Stimulated activated CD4-positive, alpha-beta T cell treated with anti-CD3 and anti-CD28 coated beads, Interleukin-15, amount 100 ng/mL, for 48 hours (primary cell): ENCODE measurements around the gene EXOC3L4.

ENCODE experiments used
- DNase-seq, 2 donors: peaks; one replicate each; pipeline ENCODE4 v3.0.0-alpha.2; 2020; ENCODE audit warnings: low read depth in 2 of 2

Gene EXOC3L4

DNA sequence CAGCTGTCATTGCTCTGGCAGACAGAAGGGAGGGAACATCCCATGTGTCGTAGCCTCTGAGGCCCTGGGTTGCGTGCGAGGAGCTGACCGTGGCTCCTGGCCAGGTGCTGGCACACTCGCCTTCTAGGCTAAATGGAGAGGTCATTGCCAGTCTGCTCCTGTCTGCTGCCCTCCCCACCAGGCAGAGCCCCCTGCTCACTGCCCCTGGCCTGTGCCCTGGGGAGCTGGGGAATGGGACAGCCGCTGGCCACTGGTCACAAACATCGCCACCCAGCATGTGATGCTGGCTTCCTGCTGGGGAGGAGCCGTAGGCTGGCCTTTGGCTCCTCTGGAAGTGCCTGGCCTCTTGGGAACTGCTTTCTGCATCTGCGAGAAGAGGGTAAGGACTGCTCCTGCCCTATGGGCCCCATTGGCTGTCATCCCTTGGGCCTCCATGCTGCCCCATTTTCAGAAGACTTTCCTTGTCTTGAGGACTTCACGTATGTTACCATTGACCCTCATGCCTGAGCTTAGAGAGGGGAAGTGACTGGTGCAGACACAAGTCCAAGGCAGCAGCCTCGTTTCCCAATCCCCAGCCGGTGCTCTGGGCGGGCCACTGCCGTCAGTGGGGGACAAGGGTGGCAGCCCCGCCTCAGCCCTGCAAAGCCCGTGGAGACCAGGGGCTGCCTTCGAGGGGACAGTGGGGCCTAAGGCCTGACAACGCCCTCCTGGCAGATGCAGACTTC is 26.8 kb downstream of the EXOC3L4 start:
- no peak for DNase-seq

DNA sequence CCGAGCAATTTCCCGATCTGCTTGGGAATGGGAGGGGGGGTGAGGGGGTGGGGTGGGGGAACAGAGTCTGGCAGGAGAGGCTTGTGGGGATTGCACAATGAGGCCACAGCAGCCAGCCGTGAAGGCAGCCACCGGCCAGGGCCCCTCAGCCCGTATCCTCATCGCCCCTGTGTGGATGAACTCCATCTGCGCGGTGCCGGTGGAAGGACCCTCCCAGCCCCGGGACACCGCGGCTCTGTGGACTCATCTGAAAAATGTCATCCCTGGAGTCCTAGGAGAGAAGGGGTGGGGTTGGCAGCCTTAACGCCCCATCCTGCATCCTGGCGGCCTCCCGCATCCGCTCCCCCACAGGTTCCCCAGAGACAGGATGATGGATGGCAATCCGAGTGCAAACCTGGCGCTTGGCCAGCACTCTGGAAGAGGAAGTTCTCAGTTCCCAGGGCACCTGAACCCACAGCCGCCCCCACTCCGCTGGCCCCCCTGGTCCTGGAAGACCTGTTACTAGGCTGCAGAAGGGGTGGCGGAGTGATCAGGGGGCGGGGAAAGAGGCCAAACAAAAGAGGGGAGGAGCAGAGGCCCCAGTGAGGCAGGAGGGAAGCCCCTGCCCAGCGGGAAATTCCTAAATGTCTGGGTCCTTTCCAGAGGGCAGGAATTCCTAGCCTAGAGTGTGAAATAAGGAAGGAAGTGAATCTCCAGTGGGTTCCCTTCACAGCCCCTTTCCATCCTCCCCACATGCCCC is 27.5 kb downstream of the EXOC3L4 start:
- no peak for DNase-seq

DNA sequence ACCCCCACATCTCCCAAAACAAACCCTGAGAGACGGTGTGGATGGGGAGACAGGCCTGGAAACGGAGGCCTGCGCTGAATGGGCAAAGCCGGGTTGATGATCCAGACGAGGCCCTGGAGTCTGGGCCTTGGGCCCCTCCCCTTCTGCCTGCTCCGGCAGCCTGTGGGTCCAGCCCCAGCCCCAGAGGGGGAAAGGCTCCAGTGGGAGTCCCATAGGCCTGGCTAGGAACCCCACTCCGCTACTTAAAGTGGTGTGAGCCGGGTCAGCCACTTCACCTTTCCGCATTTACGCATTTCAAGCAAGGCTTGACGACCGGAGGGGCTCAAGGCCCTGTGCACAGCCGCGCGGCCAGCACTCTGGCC is 28.0 kb downstream of the EXOC3L4 start:
- no peak for DNase-seq

DNA sequence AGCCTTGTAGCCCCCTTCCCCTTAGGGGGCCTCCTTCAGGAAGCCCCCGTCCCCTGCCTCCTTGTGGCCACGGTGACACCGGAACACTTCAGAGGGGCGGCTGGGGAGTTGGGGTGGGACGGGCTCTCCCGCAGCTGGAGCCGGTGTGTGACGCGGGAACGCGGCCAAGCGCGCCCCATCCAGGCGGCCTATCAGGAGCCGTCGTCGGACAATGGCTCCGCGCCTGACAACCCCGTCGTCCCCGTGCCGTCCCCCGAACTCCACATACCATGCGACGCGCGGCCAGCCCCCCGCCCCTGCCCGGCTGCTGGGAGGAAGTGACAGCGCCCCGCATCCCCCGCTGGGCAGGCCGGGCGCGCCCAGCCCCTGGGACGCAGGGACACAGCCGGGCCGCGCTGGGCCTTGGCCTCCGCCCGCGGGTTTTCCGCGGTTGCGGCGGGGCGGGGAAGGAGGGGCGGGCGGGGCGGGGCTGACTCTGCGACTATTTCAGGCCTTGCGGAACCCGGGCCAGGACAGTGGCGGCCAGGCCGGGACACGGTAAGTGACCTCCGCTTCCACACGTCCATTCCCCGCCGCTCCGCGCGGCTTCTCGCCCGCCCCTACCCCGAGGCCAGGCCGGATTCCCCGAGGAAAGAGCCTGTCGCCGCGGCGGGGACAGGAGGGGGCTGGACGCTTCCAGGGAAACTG is 28.6 kb downstream of the EXOC3L4 start, which contains the start of gene TNFAIP2:
TNFAIP2 (plus strand) TSS at position 515 of the 687 bp plus-strand sequence. CDS start 2,997 bp downstream, outside the sequence.
- DNase-seq: no peak

DNA sequence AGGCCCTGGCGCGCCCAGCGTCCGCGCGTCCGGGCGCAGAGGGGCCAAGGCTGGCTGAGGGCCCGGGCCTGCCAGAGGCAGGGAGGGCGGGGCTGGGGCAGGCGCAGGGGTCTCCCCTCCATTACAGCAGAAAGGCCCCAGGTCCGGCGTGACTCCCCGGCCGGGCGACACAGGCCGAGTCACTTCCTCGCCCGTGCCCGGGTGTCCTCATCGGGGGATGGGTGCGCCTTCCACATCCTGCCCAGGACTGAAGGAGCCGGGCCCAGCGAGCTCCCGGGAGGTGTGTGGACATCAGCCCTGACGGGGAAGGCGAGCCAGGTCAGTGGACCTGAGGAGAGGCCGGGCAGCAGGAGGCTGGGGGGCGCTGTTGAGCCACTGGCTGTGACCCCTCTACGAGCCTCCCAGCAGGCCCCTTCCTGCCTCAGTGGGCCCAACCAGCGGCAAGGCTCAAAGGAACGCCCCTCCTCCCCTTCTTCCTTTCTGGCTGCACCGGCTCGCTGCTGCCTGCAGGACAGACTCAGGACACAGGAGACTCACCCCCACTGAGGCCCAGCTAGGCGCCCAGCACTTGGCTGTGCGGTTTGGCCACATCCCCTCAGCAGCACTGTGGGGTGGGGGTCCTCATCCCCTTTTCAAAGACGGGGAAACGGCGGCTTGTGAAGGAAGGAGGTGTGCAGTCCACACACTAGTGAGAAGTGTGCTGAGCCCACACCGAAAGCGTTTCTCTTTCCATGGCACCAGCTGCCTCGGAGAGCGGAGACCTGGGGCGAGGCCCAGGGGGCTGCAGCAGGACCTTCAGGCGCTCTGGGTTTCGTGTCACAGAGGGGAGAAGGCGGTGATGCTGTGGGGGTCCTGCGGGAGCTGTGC is 29.3 kb downstream of the EXOC3L4 start:
- DNase-seq: no peak

DNA sequence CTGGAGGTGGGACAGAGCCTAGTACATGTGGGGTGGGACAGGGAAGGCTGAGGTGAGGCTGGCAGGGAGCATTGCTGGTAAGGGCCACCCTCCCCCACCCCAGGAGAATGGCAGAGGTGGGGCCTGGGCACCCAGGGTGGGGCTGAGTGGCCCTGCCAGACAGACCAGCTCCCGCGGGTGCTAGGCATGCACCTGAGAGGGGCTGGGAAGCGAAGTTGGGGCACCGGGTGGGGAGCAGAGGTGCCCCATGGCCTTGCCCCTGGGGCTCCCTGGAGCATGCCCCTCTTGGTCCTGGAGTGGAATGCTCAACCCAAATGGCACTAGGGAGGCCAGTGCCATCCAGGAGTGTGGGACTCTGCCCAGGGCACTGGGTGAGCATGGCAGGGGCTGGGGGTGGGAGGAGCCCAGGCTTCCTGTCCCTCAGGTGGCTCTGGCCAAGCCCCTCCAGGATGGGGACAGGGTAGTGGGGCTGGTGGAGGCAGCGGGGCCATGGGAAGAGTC is 30.0 kb downstream of the EXOC3L4 start:
- no peak for DNase-seq

DNA sequence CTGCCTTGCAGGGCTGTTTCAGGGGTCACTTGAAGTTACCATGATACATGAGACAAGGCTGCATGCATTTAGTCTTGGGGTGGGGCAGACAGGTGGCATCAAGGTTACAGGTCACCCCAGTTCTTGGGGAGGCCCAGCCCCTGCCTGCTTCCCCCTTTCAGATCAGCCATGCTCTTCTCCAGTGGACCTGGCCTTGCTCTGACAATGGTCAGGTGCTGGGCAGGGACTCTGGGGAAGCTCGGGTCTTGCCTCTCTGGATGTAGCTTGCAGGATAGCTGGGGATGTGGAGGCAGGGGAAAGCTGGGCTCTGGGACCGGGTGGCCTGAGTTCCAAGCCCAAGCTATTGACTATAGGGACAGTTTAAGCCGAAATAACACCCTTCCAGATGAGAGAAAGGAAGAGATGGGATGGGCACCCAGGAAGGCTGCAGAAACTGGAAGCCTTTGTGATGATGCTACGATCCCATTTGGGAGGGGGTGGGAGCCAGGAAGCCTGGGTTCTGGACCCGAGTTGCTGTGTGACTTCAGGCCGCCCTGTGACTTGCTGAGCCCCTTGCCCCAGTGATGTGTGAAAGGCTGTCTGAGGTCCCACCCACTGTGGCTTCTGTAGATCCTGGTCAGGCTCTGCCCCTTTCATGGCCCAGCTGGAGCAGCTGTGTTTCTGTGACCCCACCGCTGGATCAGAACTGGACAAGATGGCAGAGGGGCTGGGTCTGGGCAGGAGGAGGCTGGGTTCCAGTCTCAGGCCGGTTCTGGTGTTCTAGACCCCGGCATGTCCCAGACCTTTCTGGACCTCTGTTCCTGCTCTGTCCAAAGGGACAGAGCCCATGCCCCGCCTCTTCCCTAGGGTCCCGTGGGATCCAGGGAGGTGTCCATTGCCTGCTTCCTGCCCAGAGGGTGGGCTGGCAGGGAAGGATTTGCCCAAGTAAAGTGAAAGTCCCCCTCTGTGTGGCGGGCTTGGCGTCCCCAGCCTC is 30.9 kb downstream of the EXOC3L4 start:
- DNase-seq: no peak

DNA sequence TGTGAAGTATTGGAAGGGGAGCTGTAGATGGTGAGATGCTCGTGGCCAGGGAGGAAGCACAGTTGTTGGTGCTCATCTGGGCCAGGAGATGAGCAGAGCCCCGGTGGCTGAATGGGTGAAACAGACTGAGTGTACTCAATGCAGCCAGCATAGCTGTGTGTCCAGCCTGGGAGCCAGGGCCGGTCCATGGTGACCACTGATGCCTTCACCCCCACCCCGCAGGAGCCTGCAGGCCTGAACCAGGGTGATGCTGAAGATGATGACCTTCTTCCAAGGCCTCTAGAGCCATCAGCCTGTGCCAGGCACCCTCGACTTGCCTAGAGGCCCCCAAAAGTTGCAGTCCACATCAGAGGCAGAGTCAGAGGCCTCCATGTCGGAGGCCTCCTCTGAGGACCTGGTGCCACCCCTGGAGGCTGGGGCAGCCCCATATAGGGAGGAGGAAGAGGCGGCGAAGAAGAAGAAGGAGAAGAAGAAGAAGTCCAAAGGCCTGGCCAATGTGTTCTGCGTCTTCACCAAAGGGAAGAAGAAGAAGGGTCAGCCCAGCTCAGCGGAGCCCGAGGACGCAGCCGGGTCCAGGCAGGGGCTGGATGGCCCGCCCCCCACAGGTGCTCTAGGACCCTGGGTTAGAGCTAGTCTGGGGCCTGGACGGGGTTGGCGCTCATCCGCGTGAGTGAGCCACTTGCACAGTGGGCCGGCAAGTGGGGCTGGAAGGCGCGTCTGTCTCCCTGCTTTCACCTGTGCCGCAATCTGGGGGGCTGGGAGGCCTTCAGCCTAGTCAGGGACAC is 31.8 kb downstream of the EXOC3L4 start:
- DNase-seq: no peak

DNA sequence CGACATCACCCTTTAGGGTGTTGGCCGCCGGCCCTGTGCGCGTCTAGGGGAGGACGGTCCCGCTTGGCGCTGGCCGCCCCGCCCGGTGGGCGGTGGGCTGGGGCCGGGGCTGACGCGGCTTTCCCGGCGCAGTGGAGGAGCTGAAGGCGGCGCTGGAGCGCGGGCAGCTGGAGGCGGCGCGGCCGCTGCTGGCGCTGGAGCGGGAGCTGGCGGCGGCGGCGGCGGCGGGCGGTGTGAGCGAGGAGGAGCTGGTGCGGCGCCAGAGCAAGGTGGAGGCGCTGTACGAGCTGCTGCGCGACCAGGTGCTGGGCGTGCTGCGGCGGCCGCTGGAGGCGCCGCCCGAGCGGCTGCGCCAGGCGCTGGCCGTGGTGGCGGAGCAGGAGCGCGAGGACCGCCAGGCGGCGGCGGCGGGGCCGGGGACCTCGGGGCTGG is 32.4 kb downstream of the EXOC3L4 start:
- DNase-seq: no peak

DNA sequence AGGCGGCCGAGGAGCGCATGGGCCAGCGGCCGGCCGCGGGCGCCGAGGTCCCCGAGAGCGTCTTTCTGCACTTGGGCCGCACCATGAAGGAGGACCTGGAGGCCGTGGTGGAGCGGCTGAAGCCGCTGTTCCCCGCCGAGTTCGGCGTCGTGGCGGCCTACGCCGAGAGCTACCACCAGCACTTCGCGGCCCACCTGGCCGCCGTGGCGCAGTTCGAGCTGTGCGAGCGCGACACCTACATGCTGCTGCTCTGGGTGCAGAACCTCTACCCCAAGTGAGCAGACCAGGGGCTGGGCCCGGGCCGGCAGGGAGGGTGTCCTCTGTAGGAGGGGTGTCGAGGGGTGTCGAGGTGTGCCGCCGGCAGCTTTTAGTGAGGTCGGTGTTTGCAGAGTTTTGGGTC is 32.8 kb downstream of the EXOC3L4 start:
- DNase-seq: no peak

DNA sequence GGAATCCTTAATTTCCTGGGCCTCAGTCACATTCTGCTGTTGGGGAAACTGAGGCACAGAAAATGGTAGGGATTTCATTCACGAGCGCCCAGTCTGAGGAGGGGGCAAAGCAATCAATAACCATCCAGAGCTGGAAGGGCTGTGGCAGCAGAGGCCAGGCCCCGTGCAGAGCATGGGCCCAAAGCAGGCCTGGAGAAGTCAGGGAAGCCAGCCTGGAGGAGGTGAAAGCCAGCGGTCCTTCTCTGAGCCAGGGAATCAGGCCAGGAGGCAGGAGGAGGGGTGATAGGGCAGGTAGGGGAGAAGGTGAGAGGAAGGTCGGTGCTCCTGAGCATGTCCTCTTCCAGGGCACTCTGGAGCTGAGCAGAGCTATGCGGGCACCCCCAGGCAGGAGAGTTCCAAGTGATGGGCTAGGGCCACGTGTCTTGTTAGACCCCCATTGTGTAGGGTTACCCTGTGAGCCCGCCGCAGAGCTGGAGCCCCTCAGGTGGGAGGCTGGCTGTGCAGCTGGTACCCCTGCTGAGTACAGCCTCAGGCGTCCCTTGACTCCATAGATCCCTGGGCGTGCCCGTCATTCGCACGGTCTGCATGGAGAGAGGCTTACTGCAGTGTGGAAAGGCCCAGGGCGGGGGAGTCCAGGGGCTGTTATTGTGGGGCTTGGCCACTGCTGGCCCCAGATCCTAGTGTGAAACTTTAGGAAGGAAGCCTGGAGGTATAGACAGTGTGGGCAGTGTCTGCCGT is 33.5 kb downstream of the EXOC3L4 start:
- no peak for DNase-seq

DNA sequence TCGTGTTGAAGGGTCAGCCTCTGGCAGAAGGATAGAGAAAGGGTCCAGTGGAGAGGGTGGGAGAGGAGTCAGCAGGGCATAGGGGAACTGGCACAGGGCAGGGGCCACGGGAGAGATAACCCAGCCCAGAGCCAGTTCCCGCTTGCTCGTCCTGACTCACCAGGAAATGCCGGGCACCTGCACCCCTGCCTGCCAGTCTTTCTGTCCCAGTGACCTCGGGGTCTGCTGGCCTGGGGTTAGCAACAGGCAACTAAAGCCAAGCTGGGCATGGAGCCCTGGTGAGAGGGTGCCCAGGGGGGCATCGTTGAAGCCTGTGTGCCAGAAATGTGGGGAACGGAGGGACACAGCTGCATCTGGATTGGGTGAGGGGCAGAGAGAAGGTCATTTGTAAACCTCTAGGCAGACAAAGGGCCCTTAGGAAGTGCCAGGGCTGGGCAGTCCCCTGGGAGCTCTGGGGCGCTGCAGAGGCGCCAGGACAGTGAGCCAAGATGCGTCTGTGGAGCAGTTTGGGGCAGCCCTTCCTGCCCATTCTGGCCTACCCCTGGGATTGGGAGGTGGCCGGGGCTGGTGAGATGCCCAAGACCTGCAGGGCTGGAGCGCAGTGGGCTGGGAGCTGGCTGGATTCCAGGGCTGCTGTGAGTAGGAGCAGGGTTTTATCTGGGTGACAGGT is 34.2 kb downstream of the EXOC3L4 start:
- no peak for DNase-seq

DNA sequence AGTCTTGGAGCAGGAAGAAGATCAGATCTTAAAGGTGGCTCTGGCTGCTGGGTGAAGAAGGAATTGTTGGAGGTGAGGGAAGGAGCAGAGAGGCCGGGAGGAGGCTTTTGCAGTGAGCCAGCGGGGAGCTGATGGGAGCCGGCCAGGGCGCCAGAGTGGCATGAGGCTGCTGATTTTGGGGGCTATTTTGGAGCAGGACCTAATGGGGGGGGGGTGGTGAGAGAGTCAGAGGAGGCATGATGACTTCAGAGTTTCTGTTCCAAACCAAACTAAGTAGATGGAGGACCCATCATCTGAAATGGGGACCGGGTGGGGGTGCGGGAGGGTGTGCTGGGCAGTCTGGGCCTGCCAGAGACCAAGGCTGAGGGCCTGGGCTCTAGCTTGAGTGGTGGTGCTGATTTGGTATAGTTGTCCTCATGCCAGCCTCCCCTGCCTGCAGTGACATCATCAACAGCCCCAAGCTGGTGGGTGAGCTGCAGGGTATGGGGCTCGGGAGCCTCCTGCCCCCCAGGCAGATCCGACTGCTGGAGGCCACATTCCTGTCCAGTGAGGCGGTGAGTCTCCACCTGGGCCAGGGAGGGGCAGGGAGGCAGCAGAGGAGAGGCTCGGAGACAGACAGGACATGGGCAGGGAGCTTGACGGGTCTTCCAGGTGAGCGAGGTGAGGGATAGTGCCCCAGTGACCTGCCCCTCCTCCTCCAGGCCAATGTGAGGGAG is 34.9 kb downstream of the EXOC3L4 start:
- no peak for DNase-seq

DNA sequence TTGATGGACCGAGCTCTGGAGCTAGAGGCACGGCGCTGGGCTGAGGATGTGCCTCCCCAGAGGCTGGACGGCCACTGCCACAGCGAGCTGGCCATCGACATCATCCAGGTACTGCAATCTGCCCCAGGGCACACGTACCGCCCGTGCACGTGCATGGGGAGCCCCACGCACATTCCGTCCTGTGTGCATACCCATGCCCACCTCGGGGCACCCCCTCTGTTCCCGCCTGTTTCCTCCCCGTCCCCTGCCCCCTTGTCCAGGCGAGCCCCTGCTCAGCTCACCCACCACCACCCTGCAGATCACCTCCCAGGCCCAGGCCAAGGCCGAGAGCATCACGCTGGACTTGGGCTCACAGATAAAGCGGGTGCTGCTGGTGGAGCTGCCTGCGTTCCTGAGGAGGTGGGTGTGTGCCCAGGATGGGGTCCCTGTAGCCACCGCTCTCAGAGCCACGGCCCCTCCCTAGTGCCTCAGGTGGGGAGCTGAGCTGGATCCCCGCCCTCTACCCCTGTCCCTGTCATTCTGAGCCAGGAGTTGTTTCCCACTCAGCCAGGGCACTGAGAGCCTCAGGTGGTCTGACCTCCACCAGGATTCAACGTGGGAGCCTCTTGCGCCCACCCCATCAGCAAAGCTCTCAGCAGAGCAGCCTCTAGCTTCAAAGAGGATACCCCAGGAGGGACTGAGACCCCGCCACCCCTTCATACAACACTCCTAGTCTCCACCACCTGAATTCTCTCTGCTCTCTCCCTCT is 35.7 kb downstream of the EXOC3L4 start:
- DNase-seq: no peak

DNA sequence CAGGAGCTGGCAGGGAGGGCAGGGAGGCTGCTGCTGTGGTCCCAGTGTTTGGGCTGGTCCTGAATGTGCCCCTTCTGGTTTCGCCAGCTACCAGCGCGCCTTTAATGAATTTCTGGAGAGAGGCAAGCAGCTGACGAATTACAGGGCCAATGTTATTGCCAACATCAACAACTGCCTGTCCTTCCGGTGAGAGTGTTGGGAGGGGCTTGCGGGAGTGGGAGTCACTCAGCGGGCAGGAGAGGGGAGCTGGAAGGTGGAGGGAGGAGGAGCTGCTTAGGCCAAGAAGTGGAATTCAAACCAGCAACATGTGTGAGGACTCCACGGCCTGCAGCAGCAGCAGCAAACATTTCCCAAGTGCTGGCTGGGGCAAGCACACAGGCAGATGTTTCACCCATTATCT is 36.4 kb downstream of the EXOC3L4 start:
- DNase-seq: no peak

DNA sequence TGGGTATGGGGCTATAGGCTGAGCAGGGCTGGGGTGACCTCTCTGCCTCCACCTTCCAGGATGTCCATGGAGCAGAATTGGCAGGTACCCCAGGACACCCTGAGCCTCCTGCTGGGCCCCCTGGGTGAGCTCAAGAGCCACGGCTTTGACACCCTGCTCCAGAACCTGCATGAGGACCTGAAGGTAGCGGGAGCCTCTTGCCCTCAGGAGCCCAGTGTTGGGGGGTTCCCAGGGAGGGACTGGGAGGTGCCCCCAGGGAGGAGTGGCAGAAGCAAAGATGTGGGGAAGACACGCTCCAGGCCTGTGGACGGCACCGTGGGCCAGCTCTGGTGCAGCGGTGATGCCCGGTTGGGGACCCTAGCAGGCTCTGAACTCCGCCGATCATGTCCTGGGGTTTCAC is 37.1 kb downstream of the EXOC3L4 start:
- no peak for DNase-seq
